Activated CD4-positive, alpha-beta T cell treated with anti-CD3 and anti-CD28 coated beads for 4 hours (primary cell): ENCODE measurements around the gene ABI2.

Source experiments
- DNase-seq, 2 donors: peaks; one replicate each; pipeline ENCODE4 v3.0.0-alpha.2; 2020

Gene ABI2

DNA sequence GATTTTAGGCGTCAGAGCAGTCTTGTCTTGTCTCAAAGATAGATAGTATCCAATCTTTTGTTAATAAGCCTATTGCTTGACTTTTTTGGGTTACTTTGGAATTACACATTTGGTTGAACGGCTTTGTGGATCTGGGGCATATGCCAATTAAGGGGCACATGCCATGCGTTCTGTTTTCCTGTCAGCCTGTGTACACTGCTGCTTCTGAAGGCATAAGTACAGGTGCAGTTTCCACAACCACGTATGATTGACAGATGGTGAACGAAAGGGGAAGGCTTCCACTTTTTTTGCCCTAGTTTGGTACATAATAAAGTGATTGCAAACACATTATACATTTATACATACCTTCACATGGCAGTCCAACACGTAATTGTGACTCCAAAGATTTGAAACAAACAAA, 104.6 kb downstream of the ABI2 start:
- no peak for DNase-seq

DNA sequence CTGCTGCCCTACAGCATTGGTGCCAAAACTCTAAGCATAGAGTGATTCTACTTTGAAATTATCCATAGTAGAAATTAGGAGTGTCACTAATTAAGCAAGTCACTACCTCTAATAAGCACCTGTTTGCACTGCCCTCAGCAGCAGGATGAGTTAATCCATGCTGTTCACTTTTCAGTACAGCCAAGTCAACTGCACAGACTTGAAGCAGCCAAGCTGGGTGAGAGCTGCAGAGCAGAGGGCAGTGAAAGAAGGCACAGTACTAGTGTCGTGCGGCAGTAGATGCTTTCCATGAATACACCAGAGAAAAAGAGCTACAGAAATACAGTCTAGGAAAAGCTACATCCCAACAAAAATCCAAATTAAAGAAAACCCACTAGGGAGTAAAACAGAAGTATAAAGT, 108.3 kb downstream of the ABI2 start:
- DNase-seq, result no peak

DNA sequence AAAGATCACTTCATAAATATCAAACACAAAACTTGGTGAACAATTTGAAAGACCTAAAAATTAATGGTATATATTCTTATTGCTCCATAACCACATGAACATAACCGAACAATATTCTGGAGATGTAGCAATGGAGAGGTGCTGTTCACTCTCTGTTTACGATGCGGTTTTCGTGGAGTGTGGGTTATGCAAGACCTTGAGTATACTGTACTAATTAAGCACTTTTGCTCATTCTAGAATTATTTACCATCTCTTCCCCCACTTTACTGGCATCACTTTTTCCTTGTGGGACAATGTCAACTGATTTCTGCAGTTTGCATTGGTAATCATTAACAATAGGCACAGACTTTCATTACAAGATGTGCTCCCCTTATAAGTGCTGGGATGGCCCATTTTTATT, 109.3 kb downstream of the ABI2 start:
- DNase-seq, result no peak

DNA sequence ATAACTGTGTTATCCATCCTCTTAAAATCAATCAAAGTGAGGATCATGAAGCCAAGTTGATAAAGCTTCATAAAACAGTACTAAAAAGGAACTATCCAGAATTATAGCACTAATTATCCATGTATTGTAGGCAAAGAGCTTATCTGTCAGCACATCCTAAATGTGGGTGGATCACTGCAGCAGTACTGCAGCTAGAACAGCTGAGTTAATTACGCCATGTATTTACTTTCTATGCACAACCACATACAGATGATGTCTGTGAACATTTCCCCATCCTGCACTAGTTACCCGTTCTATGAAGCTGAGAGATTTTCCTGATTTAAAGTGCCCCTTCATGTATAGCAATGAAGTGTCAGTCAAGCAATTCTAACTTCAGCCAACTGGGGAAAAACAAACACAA, 110.3 kb downstream of the ABI2 start:
- DNase-seq, result no peak

DNA sequence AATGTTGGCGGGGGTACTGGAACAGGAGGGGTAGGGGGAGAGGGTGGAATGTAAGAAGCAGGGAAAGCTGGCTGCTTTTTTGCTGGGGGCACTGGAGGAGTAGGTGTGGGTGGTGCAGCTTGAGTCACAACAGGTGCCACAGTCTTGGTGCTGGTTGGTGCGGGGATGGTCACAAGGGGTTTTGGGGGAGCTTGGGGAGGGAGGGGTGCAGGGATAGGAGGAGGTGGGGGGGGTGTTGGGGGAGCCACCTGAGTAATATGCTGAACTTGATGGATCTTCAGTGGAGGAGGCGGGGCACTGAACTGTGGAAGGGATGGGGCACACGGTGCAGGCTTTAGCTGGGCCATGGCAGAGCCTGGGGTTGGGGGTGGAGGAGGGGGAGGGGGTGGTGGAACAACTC, 112.5 kb downstream of the ABI2 start:
- DNase-seq, result no peak

DNA sequence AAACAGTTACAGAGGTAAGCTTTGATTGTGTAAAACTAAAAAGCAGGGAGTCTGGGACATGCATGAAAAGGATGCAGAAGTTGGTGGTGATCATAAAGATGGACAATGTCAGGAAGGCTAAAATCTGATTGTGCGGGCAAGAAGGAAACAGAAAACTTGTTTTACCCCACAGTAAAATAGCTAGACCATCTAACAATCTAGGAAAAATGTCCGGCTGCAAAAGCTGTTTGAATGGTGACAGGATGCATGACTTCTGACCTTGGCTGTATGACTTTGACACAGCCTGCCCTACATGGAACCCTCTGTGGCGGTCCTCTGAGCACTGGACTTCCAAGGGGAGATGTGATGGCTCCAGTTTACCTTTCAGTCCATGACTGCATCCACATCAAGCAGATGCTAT, 113.3 kb downstream of the ABI2 start:
- no peak for DNase-seq

DNA sequence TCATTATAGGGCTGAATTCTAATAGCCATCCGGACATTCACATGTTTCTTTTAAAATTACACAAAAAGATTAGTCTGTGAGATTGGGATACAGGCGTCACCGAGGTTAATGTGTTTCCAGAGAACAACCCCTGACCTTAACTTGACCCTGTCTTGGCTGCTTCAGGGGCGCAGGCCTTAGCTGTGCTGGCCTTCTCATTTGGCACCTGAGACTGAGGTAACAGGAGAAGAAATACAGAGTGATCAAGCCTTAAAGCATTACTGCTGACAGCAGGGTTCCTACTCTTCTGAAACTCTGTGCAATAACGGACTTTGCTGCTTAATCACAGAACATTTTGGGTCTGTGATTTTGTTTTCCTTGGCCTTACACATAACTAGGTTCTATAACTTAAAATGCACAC, 114.3 kb downstream of the ABI2 start:
- no peak for DNase-seq

DNA sequence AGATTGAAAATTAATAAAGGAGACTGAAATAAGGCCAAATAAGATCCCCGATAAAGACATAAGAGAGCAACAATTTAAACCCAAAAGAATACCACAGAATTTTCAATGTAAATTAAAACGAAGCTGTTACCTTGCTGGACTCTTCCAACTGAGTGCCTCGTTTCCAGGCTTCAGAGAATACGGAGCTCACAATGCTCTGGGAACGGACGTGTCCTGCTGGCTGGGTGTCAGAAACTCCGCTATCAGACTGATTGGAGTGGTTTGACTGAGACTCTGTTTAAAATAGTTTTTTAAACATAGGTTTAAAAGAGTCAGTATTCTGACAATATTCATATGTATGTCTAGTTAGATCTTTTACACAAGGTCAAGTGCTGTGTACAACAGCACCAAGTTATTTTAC, 116.5 kb downstream of the ABI2 start:
- DNase-seq, result no peak

DNA sequence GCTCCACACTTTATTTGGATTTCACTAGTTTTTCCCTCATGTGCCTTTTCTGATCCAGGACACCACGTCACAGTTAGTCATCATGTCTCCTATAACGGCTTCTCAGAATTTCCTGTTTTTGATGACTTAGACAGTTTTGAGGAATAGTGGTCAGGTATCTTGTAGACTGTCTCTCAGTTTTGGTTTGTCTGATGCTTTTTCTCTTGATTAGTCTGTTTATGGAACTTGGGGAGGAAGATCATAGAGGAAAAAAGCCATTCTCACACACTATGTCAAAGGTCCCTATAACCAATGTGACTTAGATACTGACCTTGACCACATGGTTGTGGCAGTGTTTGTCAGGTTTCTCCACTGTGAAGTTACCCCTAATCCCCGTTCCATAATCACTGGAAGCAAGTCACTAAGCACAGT, 117.9 kb downstream of the ABI2 start:
- DNase-seq, result no peak

DNA sequence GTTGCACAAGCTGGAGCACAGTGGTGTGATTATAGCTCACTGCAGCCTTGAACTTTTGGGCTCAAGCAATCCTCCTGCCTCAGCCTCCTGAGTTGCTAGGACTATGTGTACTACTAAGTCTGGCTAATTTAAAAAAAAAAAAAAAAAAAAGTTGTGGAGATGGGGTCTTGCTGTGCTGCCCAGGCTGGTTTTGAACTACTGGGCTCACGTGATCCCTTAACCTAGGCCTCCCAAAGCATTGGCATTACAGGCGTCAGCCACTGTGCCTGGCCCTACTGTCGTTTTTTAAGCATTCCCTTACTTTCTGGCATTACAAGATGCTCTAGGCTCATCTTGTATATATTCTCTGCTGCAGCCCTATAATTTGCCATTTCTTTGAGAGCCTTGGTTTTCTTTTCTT, 118.6 kb downstream of the ABI2 start:
- DNase-seq, result no peak

DNA sequence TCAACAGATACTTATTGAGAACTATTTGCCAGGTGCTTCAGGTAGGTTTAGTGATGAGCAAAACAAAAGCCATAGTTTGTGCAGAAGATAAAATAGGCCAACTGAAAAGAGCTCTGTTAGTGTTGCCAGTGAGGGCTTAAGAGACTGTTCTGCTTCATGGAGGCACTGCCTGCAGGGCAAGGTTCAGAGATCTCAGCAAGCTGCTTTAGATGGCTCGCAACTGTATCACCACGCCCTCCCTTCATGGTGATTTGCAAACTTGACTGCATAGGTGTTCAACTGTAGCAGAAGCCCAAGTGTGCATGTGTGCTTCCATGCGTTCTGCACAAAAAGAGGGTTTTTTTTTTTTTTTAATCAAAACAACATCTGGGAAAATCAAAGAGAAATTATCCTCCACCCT, 122.4 kb downstream of the ABI2 start:
- DNase-seq, result no peak

DNA sequence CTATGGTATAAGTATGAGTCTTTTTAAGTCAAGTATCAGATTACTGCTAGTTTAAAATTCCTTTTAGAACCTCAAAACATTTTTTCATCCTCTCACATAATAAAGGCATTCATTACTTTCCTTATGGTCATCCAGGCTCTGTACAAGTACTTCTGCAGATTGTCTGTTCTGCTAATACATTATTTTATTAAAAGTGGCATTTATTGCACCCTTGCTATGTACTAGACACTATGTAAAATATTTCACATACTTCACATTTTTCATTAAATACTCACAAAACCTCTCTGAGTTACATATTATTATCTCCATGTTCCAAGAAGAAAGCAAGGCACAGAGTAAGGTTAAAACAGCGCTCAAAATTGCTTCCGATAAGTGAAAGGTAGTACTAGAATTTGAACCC, 122.8 kb downstream of the ABI2 start:
- no peak for DNase-seq

DNA sequence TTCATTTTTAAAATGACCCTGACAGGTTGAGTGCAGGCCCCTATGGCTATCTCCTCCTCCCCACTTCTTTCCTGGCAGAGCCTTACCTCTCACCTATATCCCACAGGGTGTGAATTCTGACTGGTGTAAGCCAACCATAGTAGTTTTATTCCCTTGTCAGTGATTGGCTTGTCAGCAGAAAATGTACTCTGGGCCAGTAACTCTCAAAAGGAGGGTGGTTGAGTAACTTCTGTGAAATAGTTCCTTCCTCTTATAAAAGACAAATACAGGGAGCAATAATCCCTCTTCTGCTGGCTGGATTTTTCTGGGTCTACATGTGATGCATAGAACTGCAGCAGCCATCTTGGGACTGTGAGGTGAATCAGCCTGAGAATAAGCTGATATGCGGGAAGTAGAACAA, 123.5 kb downstream of the ABI2 start:
- no peak for DNase-seq

DNA sequence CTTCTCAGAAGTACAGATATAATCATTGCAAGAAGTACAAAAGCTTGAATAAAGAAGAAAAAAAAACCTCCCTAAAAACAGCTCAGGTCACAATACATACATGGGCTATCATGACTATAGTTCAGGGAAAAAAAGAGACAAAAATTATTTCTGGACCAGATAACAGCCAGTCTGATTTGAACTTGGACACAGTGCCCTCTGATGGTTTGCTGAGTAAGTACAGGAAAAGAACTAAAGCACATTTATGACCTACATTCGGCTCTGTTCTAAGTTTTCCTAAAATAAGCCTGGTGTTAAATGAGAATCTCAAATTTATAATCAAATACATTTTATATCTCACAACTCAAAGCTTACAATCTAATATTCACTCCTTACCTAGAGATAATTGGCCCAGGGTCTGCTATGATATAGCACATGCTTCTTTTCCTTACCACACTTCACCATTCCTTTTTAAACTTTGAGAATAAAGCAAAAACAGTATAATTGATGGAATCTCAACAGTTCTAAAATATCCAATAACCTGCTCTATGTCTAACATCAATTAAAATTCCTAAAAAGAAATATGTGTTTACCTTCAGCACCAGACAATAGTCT, 125.8 kb downstream of the ABI2 start:
- peak; percentile 6 to 15 for DNase-seq

DNA sequence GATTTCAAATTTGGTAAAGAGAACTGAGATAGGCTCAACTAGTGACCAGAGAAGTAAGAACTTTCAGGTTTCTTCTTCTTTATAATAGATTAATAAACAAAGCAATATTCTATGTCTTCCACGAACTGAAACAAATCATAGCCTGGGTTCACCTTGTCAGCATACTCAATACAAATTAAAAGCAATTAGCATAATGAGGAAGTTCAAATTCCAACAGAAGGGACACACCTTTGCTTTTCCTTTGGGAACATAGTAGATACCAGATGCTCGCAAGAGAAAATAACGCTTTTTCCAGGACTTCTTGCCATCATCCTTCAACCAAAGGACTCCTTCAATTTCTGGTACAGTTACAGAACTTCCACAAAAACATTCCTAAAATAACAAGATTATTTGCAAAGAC, 127.0 kb downstream of the ABI2 start:
- no peak for DNase-seq

DNA sequence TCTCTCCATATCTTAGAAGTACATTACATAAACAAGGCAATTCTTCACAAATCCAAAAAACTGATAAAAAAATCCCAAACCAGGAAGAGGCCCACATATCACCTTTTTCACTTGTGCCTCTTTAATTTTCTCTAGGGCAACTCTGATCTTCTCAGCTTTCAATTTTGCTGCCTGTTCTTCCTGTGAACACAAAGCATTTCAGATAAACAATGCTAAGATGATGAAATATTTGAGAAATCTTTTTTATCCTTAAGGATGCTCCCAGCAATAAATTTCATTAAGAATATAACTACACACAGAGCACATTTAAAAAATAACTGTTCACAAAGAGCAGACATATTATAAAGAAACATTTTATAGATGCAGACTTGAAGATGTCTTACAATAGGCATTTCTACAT, 133.6 kb downstream of the ABI2 start:
- DNase-seq, result no peak

DNA sequence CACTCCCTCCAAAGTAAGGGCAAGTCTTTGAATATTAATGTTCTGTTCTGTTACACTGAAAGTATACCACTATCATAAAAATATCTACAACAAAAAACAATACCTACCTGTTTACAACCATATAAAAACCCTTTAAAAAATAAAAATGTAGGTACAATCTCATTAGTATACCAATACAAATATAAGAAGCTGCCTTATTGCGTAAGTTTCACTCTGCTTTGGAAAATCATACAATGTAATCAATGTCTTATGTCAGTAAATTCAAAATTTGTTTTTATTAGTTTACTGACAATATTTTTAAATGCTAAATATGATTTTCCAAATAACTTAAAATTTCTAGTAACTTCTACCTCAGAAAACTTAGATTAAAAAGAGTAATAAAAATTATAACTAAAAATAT, 134.1 kb downstream of the ABI2 start:
- no peak for DNase-seq

DNA sequence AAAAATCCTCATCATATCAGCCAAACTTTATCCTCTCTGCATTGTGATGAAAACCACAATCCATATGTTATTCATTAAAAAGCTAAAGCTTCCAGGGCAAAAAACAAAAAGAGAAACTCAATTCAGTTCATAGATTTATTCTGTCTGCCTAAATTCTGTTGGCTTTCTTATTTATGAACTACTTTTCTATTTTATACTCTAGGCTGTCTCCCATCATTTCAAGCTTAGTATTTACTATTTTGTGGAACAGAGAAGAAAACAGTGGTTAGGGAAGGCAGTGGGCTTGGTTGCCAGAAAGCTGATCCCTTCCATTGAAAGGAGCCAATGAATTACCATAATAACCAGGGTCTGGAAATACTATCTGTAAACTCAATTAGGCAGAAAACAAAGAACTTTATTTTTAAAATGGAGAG, 135.1 kb downstream of the ABI2 start:
- no peak for DNase-seq

DNA sequence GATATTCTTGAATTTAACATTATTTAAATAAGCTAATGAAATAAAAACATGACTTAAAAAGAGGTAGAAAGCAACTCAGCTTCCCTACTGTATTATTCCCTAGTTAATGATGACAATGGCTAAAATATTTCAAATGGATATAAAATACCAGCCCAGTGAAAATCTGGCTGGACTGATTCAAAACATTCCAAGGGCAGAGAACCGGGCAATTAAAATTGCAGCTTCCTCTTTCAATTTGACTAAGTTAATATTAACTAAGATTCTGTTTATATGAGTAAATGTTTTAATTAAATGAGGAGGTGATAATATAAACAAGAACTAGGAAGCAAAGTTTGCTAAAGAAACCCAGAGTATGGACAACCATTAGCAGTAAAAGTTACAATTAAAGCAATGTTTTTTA, 141.4 kb downstream of the ABI2 start:
- DNase-seq, result no peak

DNA sequence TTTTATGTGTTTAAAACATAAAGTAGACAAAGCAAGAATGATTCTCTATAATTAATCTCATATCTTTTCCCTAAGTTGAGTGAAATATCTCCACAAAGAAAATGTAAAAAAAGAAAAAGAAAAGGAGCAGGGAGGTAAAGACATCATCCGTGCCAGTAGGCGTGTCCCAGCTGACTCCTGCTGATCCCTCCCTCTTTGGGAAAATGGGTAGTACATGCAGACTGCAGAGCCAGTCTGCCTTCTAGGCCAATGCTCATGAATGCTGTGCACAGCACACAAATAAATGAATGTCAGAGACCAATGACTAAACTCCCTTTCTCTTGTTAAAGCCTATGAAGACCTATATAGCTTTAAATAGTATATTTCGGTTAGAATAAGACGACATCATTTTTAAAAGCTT, 142.2 kb downstream of the ABI2 start:
- DNase-seq, result no peak

DNA sequence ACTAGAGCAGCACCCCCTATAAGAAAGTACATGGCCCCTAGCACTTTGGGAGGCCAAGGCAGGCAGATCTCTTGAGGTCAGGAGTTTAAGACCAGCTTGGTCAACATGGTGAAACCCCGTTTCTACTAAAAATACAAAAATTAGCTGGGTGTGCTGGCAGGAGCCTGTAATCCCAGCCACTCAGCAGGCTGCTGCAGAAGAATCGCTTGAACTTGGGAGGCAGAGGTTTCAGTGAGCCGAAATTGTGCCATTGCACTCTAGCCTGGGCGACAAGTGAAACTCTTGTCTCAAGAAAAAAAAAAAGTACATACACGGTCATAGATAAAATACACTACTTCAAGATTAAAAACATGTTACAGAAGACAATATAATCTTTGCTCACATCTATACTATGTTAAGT, 143.1 kb downstream of the ABI2 start:
- DNase-seq, result no peak

DNA sequence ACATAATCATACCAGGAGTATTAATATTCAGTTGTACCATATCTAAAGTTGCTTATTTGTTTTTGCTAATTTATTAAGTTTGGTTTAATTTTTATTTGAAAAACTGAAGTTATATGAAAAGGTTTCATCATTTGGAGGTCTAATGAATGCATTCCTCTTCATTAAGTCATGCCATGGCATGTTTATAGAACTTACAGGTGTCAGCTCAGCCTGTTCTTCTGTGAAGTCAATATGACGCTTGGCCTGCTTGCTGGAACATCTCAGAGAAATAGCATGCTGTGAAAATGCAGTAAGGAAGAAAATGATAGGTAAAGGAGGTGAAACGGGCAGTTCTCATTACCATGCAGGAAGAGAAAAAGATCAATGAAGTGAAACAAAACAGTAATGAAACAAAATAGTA, 148.7 kb downstream of the ABI2 start:
- no peak for DNase-seq

DNA sequence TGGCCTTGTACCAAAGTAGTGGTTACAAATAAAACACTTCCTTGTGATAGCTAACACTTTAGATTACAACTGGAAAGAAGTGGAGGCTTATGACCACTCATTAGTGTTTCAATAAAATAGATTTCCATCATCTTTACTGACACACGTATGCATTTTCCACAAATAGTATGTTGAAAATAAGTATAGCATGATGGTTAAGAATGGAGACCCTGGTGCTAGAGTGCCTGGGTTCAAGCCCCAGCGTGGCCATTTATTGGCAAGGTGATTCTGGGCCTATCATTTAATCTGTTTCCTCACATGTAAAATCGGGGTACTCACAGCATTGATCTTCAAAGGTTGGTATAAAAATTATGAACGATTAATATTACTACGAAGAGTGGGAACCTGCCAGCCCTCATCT, 152.4 kb downstream of the ABI2 start:
- DNase-seq, result no peak

DNA sequence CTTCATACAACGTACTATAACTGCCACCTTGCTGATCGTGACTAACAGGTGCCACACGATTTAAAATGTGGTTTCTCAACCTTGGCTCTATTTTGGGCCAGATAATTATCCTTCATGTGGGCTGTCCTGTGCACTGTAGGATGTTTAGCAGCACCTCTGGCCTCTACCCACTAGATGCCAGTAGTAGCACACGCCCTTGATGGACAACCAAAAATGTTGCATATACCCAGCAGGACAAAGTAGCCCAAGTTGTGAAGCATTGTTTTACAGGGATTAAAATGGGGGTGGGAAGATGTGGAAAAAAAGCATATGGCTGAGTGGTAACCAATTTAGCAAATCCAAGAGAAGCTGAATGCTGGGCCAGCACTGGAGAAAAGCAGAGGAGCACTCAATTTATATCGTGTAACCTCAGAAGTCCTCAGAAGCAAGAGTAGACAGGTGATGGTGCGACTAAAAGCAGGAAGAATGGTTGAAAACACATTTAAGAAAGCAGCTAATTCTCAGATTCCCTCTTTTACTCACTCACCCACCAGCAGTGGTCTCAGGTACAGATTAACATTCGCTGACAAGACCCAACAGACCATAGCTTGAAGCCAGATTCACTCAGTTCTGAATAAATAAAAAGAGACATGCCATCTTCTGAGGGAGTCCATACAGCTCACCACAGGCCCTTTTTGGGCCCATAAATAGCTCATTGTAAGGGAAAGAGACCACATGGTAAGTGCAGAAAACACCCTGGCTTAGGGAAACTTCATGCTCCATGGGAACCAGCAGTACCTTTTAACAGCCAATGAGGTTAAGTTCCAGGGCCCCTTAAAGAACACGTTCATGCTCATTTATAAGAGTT, 156.3 kb downstream of the ABI2 start:
- peak; percentile 44 to 55 for DNase-seq

DNA sequence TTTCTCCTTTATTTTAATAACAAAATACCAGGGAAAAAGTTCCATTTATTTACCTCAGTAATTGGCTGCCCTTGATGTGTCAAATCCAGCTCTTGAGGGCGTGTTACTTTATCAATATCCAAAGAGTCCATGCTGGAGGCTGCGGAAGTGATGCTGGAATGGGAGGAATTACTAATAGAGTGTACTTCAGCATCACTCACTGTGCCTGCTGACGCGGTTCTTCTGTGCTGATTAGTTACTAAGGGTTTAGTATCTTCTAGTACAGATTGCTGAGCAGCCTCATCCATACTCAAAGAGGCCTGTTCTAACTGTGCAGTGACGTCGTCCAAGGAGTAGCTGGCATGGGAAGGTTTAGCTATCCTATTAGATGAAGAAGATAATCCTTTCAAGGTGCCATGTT, 161.3 kb downstream of the ABI2 start:
- DNase-seq, result no peak
